Mucosa of stomach (tissue), 1 donor: ENCODE measurements around the gene MRPS2.

Experiments used
- H3K27me3 ChIP-seq: one replicate; pipeline ENCODE4 v1.7.0; 2013; ENCODE audit warnings: mild to moderate bottlenecking, low read length; ENCODE audit not compliant: control insufficient read depth, insufficient read depth
- H3K36me3 ChIP-seq: one replicate; pipeline ENCODE4 v1.7.0; 2013; ENCODE audit warnings: low read length; ENCODE audit not compliant: control insufficient read depth, insufficient read depth
- H3K4me1 ChIP-seq: one replicate; pipeline ENCODE4 v1.7.0; 2013; ENCODE audit warnings: mild to moderate bottlenecking, low read length; ENCODE audit not compliant: control insufficient read depth, insufficient read depth
- H3K4me3 ChIP-seq: one replicate; pipeline ENCODE4 v1.7.0; 2013; ENCODE audit warnings: low read length
- H3K9ac ChIP-seq: one replicate; pipeline ENCODE4 v1.7.0; 2013; ENCODE audit warnings: mild to moderate bottlenecking, low read length, moderate library complexity
- H3K9me3 ChIP-seq: one replicate; pipeline ENCODE4 v1.7.0; 2013; ENCODE audit warnings: mild to moderate bottlenecking, low read length, moderate library complexity; ENCODE audit not compliant: control insufficient read depth
- donor health status: Pancreatic carcinoma.

MRPS2 gene

DNA sequence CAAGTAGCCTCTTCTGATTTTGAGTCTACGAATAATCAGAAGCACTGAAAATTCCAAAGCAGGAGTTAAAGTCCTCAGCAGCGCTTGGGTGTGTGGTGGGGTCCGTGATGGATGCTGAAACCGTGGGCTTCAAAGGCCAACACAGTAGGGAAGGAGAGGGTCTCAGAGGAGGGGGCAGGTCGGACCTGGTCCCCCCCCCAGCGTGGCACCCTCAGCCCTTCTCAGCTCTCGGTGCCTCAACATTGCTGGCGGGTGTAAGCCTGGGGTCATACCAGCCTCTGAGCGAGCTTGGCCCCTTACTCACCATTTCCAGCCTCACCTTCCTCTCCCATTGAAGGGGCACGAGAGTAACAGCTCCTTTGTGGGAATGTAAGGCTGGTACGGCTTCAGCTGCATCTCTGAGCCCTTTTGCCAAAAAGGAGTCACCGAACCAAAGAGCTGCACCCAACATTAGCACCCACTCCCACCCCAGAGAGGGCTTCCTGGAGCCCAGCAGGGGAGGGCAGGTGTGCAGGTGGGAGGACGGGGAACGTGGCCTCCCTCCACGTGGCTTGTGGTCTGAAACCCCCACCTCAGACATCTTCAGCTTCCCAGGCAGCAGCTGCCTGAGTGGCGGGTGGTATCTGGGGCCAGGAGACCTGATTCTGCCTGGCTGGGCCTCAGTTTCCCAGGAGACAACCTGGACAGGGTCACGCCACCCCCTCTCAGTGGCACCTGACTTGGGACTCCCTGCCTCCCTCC lies 14.0 kb downstream of the MRPS2 start:
- Histone ChIP-seq H3K27me3 (no peaks in the 10 kb centered on the region), H3K9me3 (no peaks in the 10 kb centered on the region), H3K4me3 (no peak overlapping the region), H3K9ac (no peak overlapping the region), H3K4me1 (no peaks in the 10 kb centered on the region), H3K36me3 (no peaks in the 10 kb centered on the region)

DNA sequence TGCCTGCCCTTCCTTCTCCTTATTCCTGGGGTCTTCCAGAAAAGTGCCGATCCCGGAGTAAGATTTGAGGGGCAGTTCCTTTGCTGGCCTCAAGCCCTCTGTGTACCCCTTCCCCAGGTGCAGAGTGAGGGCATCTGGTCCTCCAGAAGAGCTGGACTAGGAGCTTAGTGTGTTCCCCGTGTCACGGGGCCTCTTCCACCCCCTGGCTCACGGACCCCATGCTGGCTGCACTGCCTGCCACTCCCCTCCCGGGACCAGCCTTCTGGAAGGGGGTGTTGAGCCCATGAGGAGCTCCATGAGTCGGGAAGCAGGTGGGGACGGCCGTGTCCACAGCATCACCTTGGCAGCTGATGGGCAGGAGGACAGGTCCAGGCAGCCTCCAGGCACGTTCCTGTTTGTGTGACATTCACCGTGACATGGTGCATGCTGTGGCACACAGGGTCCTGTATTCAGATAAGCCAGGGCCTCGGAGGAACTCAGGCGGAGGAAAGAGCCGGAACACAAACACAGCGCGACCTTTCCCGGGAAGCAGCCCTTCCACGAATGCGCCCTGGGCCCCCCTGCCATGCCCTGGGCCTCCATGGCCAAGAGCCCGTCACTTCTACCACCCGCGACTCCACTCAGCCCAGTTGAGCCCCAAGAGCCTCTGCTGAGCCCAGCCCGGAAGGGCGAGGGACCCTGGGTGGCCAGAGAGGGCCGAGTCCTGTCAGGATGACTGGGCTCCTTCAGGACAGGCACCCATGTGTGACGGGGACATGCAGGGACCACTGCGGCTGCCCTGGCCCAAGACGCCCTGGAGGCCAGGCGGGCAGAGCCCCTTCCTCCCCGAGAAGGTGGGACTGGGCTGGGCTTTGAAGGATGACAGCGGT lies 14.8 kb downstream of the MRPS2 start:
- no peaks in the 10 kb centered on the region for H3K27me3 ChIP-seq
- H3K9me3 ChIP-seq: no peaks in the 10 kb centered on the region
- no peaks in the 10 kb centered on the region for H3K36me3 ChIP-seq
- no peaks in the 10 kb centered on the region for H3K4me1 ChIP-seq
- H3K9ac ChIP-seq: no peak overlapping the region
- H3K4me3 ChIP-seq: no peak overlapping the region

DNA sequence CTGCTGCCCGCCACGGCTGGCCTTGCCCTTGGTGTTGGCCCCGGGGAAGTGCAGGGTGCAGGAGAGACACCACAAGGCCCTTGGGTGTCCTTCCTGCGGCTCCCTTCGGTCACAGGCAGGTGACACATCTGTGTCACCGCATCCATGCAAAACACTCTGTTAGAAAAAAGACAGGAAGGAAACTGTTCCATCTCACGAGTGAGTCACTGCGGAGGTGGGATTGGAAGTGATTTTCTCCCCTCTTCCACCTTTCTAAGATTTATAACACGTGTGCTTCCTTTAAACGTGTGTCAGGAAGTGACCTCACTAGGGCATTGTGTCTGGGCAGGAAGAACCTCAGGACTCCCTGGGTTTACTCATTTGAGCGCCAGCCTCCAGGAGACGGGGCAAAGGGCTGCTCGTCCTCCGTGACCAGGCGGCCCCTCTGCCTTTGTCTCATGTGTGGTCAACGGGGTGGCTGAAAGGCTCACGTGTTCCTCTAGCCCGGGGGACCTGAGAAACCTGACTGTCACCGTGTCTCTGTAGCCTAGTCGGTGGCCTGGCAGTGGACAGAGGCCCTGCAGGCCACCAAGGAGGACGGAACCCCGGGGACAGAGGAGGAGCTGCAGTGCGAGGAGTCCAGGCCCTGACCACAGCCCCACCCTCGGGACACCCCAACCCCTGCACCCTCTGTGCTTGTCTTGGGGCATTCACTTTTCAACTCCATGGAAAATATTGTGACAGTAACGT lies 15.8 kb downstream of the MRPS2 start:
- Histone ChIP-seq H3K9ac (no peak overlapping the region), H3K4me3 (no peak overlapping the region), H3K4me1 (no peaks in the 10 kb centered on the region), H3K36me3 (no peaks in the 10 kb centered on the region), H3K27me3 (no peaks in the 10 kb centered on the region), H3K9me3 (no peaks in the 10 kb centered on the region)

DNA sequence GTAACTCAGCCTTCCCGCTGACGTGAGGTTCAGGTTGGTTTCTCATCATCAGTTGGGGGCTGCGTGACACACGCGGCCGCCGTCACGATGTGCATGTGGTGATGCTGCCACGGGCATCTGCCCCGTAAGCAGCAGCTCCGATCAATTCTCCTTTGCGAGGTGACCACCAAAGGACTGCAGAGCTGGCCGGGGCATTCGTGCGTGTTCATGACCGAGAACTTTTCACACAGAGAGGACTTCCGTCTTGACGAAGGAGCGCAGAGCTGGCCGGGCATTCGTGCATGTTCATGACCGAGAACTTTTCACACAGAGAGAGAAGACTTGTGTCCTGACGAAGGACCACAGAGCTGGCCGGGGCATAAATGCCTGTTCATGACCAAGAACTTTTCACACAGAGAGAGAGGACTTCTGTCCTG lies 16.9 kb downstream of the MRPS2 start:
- no peaks in the 10 kb centered on the region for H3K27me3 ChIP-seq
- H3K9me3 ChIP-seq: no peaks in the 10 kb centered on the region
- H3K4me1 ChIP-seq: no peaks in the 10 kb centered on the region
- H3K4me3 ChIP-seq: no peak overlapping the region
- H3K36me3 ChIP-seq: no peaks in the 10 kb centered on the region
- no peak overlapping the region for H3K9ac ChIP-seq

DNA sequence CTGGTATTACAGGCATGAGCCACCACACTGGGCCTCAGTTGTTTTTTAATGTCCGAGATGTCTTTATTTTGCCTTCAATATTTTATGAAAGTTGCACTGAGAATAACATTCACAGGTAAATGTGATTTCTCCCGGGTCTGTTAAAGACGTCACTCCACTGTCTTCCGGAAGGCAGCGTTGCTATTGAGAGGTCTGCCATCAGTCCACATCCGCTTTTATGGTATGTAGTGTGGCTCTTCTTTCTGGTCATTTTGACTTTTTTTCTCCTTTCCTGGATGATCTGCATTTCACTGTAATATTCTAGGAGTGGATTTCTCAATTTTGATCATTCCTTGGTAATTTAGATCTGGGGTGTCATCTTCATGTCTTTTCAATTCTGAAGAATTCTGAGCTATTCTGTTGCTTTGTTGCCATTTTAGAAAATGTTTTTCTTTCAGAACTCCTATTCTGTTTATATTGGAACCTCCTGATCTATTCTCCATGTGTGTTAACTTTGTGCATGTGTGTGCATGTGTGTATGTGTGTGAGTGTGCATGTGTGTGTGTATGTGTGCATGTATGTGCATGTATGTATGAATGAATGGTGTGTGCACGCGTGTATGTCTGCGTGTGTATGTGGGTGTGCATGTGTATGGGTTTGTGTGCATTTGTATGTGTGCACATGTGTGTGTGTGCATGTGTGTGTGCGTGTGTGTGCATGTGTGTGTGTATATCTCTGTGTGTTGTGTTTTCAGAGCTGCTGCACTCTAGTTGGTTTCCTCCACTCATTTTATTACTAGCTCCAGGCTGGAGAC lies 18.9 kb downstream of the MRPS2 start:
- no peaks in the 10 kb centered on the region for H3K27me3 ChIP-seq
- H3K9me3 ChIP-seq: no peaks in the 10 kb centered on the region
- no peaks in the 10 kb centered on the region for H3K36me3 ChIP-seq
- H3K4me1 ChIP-seq: no peaks in the 10 kb centered on the region
- H3K4me3 ChIP-seq: no peak overlapping the region
- H3K9ac ChIP-seq: no peak overlapping the region

DNA sequence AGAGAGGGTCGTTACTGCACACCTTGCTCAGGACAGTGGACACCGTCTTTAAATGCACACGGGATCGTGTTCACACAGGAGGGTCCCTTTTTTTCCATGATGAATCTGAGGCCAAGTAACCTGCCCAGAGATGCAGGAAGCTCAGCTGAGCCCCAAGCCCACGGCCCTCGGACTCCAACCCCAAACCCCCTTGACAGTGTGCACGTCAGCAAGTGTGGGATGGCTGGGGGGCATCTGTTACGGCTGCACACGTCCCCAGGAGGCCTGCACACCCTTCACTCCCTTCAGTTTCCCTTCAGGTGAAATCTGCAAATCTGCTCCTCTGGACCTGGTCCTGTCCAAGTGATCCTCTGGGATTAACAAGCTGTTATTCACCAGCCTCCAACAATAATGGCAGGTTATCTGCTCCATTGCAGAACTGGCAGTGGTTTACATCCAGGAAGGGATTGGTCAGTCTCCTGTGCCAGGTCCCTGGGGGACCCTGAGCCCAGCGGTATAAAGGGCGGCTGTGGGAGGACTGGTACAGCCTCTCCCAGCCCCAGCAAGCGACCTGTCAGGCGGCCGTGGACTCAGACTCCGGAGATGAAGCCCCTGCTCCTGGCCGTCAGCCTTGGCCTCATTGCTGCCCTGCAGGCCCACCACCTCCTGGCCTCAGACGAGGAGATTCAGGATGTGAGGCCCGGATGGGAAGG lies 20.6 kb downstream of the MRPS2 start, which contains the start of gene LCN1:
LCN1 (plus strand) TSS at position 525 of the 692 bp plus-strand sequence; CDS start at position 583, 58 bp downstream.
- no peaks in the 10 kb centered on the region for H3K36me3 ChIP-seq
- no peak within 1 kb of the TSS for H3K4me3 ChIP-seq
- no peaks in the 10 kb centered on the region for H3K4me1 ChIP-seq
- H3K9me3 ChIP-seq: no peaks in the 10 kb centered on the region
- no peaks in the 10 kb centered on the region for H3K27me3 ChIP-seq
- H3K9ac ChIP-seq: no peak within 1 kb of the TSS

DNA sequence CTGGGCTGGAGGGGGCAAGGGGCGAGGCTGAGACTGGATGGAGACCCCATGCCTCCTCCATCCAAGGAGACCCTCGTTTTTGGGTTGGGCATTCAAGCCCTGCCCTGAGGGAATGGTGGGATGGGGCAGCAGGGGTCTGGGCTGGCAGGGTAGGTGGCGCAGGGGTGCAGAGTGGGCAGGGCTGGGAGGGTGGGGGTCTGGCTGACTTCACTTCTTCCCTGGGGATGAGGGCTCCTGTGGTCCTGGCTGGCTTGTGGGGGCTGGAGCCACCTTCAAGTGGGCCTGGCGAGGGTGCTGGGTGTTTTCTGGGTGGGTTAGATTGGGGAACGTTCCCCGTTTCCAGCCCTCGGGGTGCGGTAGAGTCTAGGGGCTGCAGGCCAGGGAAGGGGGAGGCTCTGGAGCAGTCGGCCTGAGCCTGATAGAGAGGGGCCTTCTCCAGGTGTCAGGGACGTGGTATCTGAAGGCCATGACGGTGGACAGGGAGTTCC lies 21.2 kb downstream of the MRPS2 start:
- Histone ChIP-seq H3K4me3 (no peak overlapping the region), H3K9me3 (no peaks in the 10 kb centered on the region), H3K9ac (no peak overlapping the region), H3K36me3 (no peaks in the 10 kb centered on the region), H3K4me1 (no peaks in the 10 kb centered on the region), H3K27me3 (no peaks in the 10 kb centered on the region)

DNA sequence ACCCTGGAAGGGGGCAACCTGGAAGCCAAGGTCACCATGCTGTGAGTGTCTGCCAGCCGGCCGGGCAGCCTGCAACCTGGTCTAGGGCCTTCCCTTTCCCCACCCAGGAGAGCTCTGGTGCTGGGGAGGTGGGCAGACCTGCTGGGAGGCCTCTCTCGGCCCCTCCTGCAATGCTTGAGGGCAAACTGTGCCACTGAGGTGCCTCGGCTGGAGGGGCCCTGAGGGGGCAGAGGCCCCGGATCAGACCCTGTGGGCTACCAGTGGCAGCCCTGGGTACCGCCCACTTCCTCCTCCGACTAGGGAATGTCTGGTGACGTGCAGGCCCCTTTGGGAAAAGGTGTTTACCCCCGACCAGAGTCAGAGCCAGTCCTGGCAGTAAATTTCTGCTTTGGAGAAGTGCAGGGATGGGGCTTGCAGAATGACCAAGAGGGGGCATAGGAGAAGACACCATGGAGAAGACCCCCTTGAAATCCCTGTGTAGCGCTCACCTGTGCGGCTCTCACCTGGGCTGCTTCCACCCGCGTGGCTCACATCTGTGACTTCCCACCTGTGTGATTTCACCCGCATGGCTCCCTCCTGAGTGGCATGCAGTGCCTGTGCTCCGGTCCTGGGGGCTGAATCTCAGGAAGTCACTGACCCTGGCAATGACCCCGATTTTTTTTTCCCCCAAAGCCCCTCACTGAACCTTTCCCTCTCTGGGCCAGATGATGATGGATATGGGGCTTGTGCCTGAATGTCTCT lies 21.8 kb downstream of the MRPS2 start:
- H3K4me3 ChIP-seq: no peak overlapping the region

DNA sequence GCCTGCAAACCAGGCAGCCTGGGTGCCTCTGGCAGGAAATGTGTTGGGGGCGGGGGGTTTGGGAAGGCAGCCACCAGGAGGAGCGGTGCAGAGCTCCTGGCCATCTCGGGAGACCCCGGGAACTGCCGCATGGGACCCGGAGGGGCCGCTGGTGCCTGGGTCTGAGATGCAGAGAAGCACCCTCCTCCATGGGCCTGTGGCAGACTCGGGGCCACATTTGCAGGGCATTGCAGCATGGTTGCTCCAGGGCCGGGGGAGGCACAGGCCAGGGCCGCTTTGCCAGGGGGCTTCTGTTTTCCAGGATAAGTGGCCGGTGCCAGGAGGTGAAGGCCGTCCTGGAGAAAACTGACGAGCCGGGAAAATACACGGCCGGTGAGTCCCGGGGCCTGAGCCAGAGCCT lies 22.4 kb downstream of the MRPS2 start:
- H3K27me3 ChIP-seq: no peaks in the 10 kb centered on the region

More for the DNA sequence above, 21.8 kb downstream of the MRPS2 start:
- Histone ChIP-seq H3K36me3 (no peaks in the 10 kb centered on the region), H3K27me3 (no peaks in the 10 kb centered on the region), H3K4me1 (no peaks in the 10 kb centered on the region), H3K9me3 (no peaks in the 10 kb centered on the region), H3K9ac (no peak overlapping the region)

DNA sequence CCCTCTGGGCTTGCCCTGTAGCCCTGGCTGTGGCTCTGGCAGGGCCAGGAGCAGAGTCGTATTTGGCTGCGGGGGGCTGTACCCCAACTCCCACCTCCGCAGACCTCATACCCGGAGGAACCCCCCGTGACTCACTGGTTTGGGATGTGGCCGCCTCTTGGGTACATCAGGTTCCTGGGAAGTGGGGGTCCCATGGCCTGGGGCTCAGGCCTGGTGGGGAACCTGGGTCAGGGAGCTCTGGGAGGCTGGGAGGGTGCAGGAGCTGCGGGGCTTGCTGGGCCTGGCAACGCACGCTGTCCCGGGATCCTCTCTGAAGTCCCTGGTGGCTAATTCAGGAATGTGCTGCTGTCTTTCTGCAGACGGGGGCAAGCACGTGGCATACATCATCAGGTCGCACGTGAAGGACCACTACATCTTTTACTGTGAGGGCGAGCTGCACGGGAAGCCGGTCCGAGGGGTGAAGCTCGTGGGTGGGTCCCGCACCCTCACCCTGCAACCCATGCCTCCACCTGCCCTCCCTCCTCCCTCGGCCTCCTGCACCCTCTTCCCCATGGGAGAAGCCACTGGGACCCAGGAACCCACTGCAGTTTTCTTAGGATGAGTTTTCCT lies 23.1 kb downstream of the MRPS2 start:
- Histone ChIP-seq H3K9me3 (no peaks in the 10 kb centered on the region), H3K27me3 (no peaks in the 10 kb centered on the region), H3K4me1 (no peaks in the 10 kb centered on the region)

More for the DNA sequence above, 22.4 kb downstream of the MRPS2 start:
- Histone ChIP-seq H3K4me3 (no peak overlapping the region), H3K9me3 (no peaks in the 10 kb centered on the region), H3K36me3 (no peaks in the 10 kb centered on the region), H3K9ac (no peak overlapping the region), H3K4me1 (no peaks in the 10 kb centered on the region)

More for the DNA sequence above, 23.1 kb downstream of the MRPS2 start:
- Histone ChIP-seq H3K9ac (no peak overlapping the region), H3K4me3 (no peak overlapping the region), H3K36me3 (no peaks in the 10 kb centered on the region)
